Neural progenitor cell (in vitro differentiated cells): Measurements from ENCODE around the gene RNF144B. TPM values are rescaled to one million over a fixed set of nuclear protein-coding genes. Genes with fewer than 3 reads are reported as not detected.

Experiments used
- DNase-seq: peaks from one replicate; pipeline ENCODE4 v3.0.0-alpha.2; 2016; ENCODE audit warnings: low spot score
- H2AFZ ChIP-seq: fragments of 200-600 bp; sonication (generic); replicated peaks from 2 replicates; pipeline ENCODE4 v1.6.1; 2016; ENCODE audit warnings: antibody characterized with exemption
- H3F3A ChIP-seq: fragments of 200-600 bp; sonication (generic); 2 replicates; pipeline ENCODE4 v1.6.1; 2016; ENCODE audit warnings: antibody characterized with exemption, low read depth
- H3K27ac ChIP-seq: fragments of 200-600 bp; sonication (generic); 2 replicates; pipeline ENCODE4 v1.5.1; 2016; ENCODE audit warnings: mild to moderate bottlenecking
- H3K27me3 ChIP-seq: fragments of 200-600 bp; sonication (generic); 2 replicates; pipeline ENCODE4 v1.6.1; 2016; ENCODE audit warnings: mild to moderate bottlenecking, moderate library complexity
- H3K36me3 ChIP-seq: fragments of 200-600 bp; sonication (generic); 2 replicates; pipeline ENCODE4 v1.5.1; 2016
- H3K4me1 ChIP-seq: fragments of 200-600 bp; sonication (generic); 2 replicates; pipeline ENCODE4 v1.6.1; 2016; ENCODE audit warnings: mixed run types
- H3K4me2 ChIP-seq: fragments of 200-600 bp; sonication (generic); 2 replicates; pipeline ENCODE4 v1.6.1; 2016
- H3K4me3 ChIP-seq: fragments of 200-600 bp; sonication (generic); 2 replicates; pipeline ENCODE4 v1.5.1; 2016
- H3K79me2 ChIP-seq: fragments of 200-600 bp; sonication (generic); 2 replicates; pipeline ENCODE4 v1.6.1; 2016; ENCODE audit warnings: low read depth
- H3K9ac ChIP-seq: fragments of 200-600 bp; sonication (generic); 2 replicates; pipeline ENCODE4 v1.6.1; 2016
- H3K9me3 ChIP-seq: fragments of 200-600 bp; sonication (generic); 2 replicates; pipeline ENCODE4 v1.5.1; 2016; ENCODE audit warnings: low read depth
- H4K20me1 ChIP-seq: fragments of 200-600 bp; sonication (generic); 2 replicates; pipeline ENCODE4 v1.6.1; 2016; ENCODE audit warnings: low read depth
- H3K27ac Mint-ChIP-seq: 3 replicates; pipeline ENCODE4 v1.8.0; 2021; ENCODE audit warnings: mixed read lengths
- H3K27me3 Mint-ChIP-seq: 2 replicates; pipeline ENCODE4 v1.8.0; 2022; ENCODE audit warnings: low read depth, mild to moderate bottlenecking, inconsistent platforms, moderate library complexity, mixed read lengths; ENCODE audit not compliant: insufficient read depth
- H3K36me3 Mint-ChIP-seq: 3 replicates; pipeline ENCODE4 v1.8.0; 2021; ENCODE audit warnings: mixed read lengths
- H3K4me1 Mint-ChIP-seq: 3 replicates; pipeline ENCODE4 v1.8.0; 2021; ENCODE audit warnings: mixed read lengths
- H3K4me3 Mint-ChIP-seq: 3 replicates; pipeline ENCODE4 v1.8.0; 2021; ENCODE audit warnings: mild to moderate bottlenecking, moderate library complexity, mixed read lengths
- H3K9me3 Mint-ChIP-seq: 3 replicates; pipeline ENCODE4 v1.8.0; 2020; ENCODE audit warnings: mixed read lengths
- CTCF ChIP-seq: fragments of 200-600 bp; sonication (generic); IDR thresholded peaks from 2 replicates; pipeline ENCODE4 v1.5.1; 2017; ENCODE audit warnings: antibody characterized with exemption, mild to moderate bottlenecking
- EZH2 ChIP-seq: fragments of 200-600 bp; sonication (generic); IDR thresholded peaks from 2 replicates; pipeline ENCODE4 v1.6.1; 2017; ENCODE audit warnings: antibody characterized with exemption, mild to moderate bottlenecking, moderate library complexity
- EZH2phosphoT487 ChIP-seq: fragments of 200-600 bp; sonication (generic); IDR thresholded peaks from 2 replicates; pipeline ENCODE4 v1.6.1; 2017; ENCODE audit warnings: antibody characterized with exemption
- total RNA-seq: library from RNA; depleted of rRNA; stranded (reverse); fragments of >200 nt; gene quantifications from 2 replicates; pipeline ENCODE4 v1.2.3, GENCODE V29; 2015; ENCODE audit warnings: low replicate concordance

The RNF144B gene
- total RNA-seq, 1 donor from 2014 or later: 0.75 TPM

DNA sequence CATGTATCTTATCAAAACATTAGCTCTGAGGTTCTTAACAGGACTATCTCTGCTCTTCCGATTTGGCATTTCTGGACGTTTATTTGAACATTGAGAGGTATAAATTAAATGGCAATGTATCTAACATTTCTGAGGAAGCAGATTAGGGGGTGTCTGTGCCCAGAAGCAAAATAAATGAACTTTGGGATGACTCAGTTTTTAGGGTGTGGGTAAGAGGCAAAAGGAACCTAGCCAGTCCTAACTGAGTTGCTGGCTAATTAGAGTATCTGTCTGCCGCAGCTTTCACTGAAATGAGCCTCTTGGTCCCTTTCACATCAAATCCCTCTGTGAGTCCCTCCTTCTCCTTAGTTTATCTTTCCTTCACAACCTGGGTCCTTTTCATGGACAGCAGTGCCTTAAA lies 1.1 kb downstream of the RNF144B start:
- no peaks in the 10 kb centered on the region for H4K20me1 ChIP-seq
- H3K36me3 ChIP-seq: no peaks in the 10 kb centered on the region
- H2AFZ ChIP-seq: no peak overlapping the region
- no peaks in the 10 kb centered on the region for H3K79me2 ChIP-seq
- Mint-ChIP-seq H3K4me1 (peaks cover 13% of the 10 kb centered on the region), H3K9me3 (no peaks in the 10 kb centered on the region), H3K4me3 (peak overlapping the region; percentile 85), H3K27ac (no peak overlapping the region), H3K27me3 (peaks cover 9% of the 10 kb centered on the region), H3K36me3 (no peaks in the 10 kb centered on the region)
- no peak for DNase-seq
- H3F3A ChIP-seq: peaks cover 9% of the 10 kb centered on the region
- H3K4me2 ChIP-seq: no peak overlapping the region
- no peak overlapping the region for H3K9ac ChIP-seq
- no peak overlapping the region for H3K27ac ChIP-seq
- no peak overlapping the region for H3K4me3 ChIP-seq
- no peaks in the 10 kb centered on the region for H3K4me1 ChIP-seq
- H3K27me3 ChIP-seq: peaks cover 37% of the 10 kb centered on the region
- TF ChIP-seq EZH2: no peak
- no peak for TF ChIP-seq CTCF
- TF ChIP-seq EZH2phosphoT487: no peak
- no peaks in the 10 kb centered on the region for H3K9me3 ChIP-seq

DNA sequence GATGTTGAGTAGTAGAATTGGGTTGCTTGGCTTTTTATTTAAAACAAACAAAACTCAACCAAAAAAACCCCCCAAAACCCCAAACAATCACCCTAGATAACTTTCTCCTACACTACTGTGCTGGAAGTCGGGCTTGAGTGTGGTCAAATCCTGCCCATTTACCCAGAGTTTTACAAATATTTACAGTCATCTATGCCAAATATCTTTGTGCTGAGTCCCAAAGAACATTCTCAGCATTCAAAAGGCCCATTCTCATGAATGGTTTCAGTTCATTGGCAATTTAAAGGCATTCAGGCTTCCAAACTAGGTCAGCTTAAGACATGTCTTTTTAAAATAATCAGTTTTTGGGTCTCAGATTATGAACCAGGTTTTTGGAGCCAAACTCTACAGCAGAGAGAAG lies 1.8 kb downstream of the RNF144B start:
- Histone ChIP-seq H3K27ac (no peak overlapping the region), H2AFZ (no peak overlapping the region), H3K9me3 (no peaks in the 10 kb centered on the region), H3K4me1 (no peaks in the 10 kb centered on the region), H3K36me3 (no peaks in the 10 kb centered on the region), H3F3A (peaks cover 9% of the 10 kb centered on the region), H3K27me3 (peaks cover 37% of the 10 kb centered on the region), H3K4me3 (no peak overlapping the region), H3K79me2 (no peaks in the 10 kb centered on the region), H3K4me2 (no peak overlapping the region), H3K9ac (no peak overlapping the region), H4K20me1 (no peaks in the 10 kb centered on the region)
- H3K9me3 Mint-ChIP-seq: no peaks in the 10 kb centered on the region
- H3K4me3 Mint-ChIP-seq: no peak overlapping the region
- peaks cover 9% of the 10 kb centered on the region for H3K27me3 Mint-ChIP-seq
- H3K27ac Mint-ChIP-seq: no peak overlapping the region
- H3K36me3 Mint-ChIP-seq: no peaks in the 10 kb centered on the region
- peaks cover 13% of the 10 kb centered on the region for H3K4me1 Mint-ChIP-seq
- TF ChIP-seq CTCF: no peak
- no peak for TF ChIP-seq EZH2phosphoT487
- no peak for TF ChIP-seq EZH2
- no peak for DNase-seq

DNA sequence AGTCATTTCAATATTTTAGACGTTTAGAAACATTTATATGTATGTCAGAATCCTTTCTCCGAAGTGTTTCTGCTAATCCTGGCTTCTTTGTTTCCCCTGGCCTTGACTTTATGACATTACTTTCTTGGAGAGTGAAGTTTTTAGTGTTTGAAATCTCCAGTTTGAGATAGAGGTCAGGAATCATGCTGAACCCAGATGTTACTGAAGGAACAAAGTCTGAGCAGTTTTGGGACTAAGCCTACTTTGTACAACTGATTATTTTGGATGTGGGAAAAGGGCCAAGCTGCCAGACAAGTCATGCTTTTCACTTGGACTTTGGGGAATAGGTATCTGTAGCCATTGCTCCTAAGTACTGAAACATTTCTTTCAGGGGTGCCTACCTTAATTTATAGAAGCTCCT lies 2.3 kb downstream of the RNF144B start:
- peaks cover 13% of the 10 kb centered on the region for H3K4me1 Mint-ChIP-seq
- Histone ChIP-seq H3K4me3 (no peak overlapping the region), H3K79me2 (no peaks in the 10 kb centered on the region), H4K20me1 (no peaks in the 10 kb centered on the region), H3K9me3 (no peaks in the 10 kb centered on the region), H3K27ac (no peak overlapping the region), H3K4me1 (no peaks in the 10 kb centered on the region), H3K27me3 (peaks cover 37% of the 10 kb centered on the region), H3K9ac (no peak overlapping the region), H3F3A (peaks cover 9% of the 10 kb centered on the region), H3K36me3 (no peaks in the 10 kb centered on the region), H2AFZ (no peak overlapping the region), H3K4me2 (no peak overlapping the region)
- no peak for TF ChIP-seq CTCF
- no peak for TF ChIP-seq EZH2phosphoT487
- no peak for TF ChIP-seq EZH2
- no peak for DNase-seq
- H3K4me3 Mint-ChIP-seq: no peak overlapping the region
- peaks cover 6% of the 10 kb centered on the region for H3K27me3 Mint-ChIP-seq
- no peak overlapping the region for H3K27ac Mint-ChIP-seq
- H3K36me3 Mint-ChIP-seq: no peaks in the 10 kb centered on the region
- no peaks in the 10 kb centered on the region for H3K9me3 Mint-ChIP-seq

DNA sequence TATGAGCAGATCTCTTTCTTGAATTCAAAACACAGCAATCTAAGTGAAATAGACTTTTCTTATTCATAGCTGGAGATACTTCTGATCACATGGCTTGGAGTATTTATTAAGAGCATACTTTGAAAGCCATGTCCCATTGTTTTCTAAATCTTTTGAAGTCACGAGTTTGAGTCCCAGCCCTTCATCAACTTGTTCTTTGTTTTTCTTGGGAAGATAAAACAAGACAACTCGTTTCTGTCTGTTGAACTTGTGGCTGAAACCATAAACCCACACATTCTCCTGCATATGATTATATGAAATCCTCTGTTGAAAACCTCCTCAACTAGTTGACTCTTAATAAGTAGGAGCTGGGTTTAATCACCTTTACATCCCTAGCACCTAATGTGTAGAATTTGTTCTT lies 3.3 kb downstream of the RNF144B start:
- H3K36me3 ChIP-seq: no peaks in the 10 kb centered on the region
- no peak overlapping the region for H3K27ac Mint-ChIP-seq
- no peaks in the 10 kb centered on the region for H3K4me1 ChIP-seq
- peaks cover 9% of the 10 kb centered on the region for H3F3A ChIP-seq
- no peak for DNase-seq
- peaks cover 13% of the 10 kb centered on the region for H3K4me1 Mint-ChIP-seq
- H3K27me3 Mint-ChIP-seq: peaks cover 7% of the 10 kb centered on the region
- H3K4me3 ChIP-seq: no peak overlapping the region
- no peaks in the 10 kb centered on the region for H3K9me3 ChIP-seq
- H3K27me3 ChIP-seq: peaks cover 37% of the 10 kb centered on the region
- no peaks in the 10 kb centered on the region for H3K9me3 Mint-ChIP-seq
- H2AFZ ChIP-seq: no peak overlapping the region
- no peak overlapping the region for H3K9ac ChIP-seq
- H3K27ac ChIP-seq: no peak overlapping the region
- H3K4me3 Mint-ChIP-seq: no peak overlapping the region
- no peaks in the 10 kb centered on the region for H4K20me1 ChIP-seq
- H3K4me2 ChIP-seq: no peak overlapping the region
- no peaks in the 10 kb centered on the region for H3K79me2 ChIP-seq
- TF ChIP-seq EZH2: no peak
- no peak for TF ChIP-seq CTCF
- H3K36me3 Mint-ChIP-seq: no peaks in the 10 kb centered on the region
